ENCODE results near the gene AOPEP.

The AOPEP gene

DNA sequence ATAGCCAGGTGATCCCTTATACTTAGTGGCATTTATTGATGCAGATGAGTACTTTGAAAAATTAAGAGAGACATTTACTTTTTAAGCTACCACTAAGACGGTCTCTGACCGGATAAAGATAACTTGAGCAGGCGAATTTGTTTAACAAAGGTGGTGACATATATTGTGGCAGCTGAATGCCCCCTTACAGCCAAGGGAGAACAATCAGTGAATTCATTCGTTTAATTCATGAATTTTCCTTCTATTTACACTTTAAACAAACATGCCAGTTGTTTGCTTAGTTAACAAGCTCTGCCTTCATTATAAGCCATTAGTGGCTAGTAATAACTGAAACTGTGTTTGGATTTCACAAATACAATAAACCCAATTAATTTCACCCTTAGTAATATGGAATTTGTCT lies 187.1 kb downstream of the AOPEP start:
- DNase-seq (ENCODE audit: low read depth, low spot score), result no peak

DNA sequence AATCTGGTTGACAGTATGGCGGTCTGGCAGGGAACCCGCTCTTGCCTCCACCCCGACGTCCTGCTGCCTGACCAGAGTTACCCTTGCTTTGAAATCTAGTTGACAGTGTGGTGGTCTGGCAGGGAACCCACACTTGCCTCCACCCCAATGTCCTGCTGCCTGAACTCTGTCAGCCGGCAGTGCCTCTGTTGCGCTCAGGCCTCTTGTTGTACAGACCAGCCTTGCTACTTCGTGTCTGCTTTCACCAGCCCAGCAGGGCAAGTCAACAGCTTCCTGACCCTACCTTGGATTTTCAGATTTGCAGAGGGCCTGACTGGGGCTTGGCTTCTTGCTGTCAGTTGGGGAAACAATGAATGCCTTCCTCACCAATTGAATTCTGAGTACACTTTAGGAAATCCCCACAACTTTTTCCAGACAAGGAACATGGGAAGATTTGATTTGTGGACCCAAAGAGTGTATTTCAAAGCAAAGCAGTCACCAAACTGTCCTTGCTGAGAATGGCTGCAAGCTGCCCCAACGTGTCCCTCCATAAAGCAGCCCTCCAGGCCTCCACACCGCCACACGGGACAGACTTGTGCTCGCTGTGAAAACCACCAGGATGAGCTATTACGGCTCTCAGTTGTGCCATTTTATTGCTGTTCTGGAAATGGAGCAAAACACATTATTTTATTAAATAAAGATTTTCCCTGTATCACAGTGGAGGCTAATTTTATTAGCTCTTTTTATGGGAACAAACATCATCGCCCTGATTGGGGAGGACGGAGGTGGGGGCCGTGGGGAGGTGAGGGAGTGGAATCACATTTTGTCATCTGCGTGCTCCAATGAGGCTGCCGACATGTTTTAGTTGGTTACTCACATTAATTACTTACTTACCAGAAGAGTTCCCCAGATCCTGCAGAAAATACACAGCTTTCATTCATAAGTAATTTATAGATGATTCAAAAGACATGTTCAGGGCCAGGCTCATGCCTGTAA lies 189.3 kb downstream of the AOPEP start:
- peak; percentile 29 for DNase-seq (ENCODE audit: low read depth, low spot score)

DNA sequence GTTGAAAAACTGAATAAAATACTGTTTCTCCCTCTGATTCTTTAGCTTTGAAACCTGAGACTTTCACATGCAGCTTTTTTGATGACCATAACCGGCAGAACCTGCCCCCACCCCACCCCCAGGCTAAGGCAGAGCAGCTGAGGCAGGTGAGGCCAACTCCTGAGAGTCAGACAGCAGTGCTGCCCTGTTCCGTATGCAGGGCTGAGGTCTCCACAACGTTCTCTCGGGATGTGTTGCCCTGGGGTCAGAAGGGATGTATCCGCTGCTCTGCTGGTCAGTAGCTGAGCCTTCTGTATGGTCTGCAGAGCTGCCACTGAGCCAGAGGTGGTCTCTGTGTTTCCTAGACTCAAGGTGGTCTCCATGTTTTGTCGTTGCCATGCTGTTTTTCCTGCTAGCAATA lies 190.5 kb downstream of the AOPEP start:
- peak; percentile 89 for DNase-seq (ENCODE audit: low read depth, low spot score)

DNA sequence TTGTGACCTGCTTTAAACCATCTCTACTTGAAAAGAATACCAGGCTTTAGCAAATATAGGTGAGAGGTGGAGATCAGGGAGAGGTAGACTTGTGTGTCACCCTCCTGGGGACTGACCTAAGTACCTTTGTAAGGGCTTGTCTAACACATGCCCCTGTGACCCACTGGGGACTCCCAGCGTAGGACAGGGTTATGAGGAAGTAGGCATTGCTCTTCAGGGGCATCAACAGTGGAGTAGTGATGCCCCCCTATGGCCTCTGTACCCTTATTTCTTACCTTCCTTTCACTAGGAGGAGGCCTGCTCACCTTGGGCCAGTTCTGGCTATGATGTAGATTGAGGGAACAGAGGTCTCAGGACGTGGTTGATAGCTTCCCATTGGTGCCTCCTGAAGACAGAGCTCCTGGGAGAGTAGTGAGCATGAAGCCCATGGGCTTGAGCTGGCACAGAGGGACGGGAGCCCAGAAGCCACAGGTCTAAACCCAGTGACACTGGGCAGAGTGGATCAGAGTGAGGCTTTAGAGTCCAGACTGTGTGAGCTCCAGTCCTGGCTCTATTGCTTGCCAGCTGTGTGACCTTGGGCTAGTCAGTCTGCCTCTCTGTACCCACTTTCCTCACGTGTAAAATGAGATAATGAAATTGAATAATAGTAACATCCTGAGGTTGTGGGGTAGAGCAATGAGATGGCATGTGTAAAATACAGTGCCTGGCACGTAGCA lies 191.7 kb downstream of the AOPEP start:
- no peak for DNase-seq (ENCODE audit: low read depth, low spot score)

DNA sequence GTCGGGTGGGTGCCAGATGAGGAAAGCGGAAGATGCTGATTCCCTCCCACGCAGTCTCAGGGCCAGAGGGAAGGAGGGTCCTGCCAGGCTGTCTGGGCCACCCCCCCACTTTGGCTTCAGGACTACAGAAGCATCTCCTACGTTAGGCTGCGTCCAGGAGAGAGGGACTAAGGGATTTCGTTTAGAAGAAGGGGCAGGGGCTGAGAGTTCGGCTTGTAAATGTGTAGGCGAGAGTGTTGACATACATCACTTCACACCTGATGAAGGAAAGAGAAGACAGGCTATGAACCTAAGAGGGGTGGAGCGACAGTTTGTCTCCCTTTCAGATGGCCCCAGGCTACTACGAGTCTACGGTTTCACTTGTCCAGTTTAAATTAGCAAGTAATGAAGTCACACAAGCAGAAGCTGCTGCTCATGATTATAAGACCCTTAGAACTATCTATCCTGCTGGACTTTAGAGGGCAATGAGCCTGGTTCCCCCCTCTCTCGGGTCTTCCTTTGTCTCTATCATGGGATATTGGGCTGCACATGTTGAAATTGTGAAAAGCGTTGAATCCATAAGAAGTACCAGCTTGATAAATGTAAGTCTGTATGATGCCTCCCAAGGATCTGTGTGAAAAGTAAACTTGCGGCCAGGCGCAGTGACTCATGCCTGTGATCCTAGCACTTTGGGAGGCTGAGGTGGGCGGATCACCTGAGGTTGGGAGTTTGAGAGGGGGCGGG lies 193.0 kb downstream of the AOPEP start:
- DNase-seq (ENCODE audit: low read depth, low spot score), result peak; percentile 83

DNA sequence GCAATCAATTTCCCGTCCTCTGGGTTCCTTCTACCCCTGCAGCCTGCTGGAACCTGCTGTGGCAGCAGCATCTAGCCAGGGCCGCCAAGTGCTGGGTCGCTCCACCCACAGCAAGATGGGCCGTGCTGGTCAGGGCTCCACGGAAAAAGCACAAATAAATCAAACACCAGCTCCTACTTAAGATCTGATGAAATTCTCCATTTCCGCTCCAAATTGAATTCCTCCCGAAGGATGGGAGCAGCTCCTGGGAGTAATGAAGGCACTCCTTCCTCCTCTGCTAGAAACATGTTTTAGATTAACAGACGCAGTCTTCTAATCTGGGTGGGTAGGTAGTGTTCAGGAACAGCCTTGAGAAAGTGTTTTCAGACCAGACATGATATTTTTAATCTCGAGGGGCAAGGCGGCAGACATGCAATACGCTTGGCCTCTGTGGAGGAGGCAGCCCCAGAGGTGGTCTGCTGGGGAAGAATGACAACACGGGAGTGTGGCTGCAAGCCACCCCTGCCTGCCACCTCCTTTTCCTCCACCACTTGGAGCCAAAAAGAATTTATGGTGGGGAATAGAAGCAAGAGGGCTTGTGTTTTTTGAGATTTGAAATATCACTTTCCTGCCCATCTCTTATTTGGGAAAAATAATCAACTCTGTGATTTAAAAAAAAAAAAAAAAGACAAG lies 194.1 kb downstream of the AOPEP start:
- peak; percentile 63 for DNase-seq (ENCODE audit: low read depth, low spot score)

DNA sequence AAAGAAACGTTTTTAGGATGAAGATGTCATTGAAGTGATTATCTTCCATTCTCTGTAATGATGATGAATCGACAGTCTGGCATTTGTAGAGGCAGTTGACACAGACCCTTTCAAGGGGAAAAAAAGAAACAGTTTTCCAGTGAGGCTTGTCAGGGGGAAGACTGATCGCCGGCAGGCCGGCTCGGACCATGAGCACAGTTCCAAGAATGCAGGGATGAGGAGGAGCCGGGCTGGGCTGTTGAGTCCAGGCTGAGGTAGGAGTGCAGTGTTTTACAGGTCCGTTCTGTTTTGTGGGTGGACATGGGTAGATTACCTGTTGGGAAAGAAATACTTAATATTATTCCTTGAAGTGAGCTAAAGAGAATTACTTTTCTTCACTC lies 194.6 kb downstream of the AOPEP start:
- DNase-seq (ENCODE audit: low read depth, low spot score), result peak; percentile 87

DNA sequence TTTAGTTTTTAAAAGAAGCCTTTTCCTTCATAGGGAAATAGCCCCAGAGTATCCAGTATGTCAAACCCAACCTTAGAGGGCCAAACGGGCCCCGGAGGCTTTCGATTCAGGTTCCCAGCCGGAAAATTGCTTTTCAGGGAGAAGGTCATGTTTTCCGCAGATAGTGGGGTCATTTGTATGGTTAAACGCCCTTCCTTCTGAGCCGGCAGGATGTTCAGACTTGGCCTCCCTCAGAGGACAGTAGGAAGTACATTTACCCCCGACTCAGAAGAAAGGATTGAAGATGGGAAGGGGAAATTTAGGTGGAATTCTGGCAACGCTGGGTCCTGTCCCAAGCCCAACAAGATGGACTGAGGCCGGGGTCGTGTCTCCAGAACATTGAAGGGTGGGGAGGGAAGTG lies 195.2 kb downstream of the AOPEP start:
- peak; percentile 36 for DNase-seq (ENCODE audit: low read depth, low spot score)

DNA sequence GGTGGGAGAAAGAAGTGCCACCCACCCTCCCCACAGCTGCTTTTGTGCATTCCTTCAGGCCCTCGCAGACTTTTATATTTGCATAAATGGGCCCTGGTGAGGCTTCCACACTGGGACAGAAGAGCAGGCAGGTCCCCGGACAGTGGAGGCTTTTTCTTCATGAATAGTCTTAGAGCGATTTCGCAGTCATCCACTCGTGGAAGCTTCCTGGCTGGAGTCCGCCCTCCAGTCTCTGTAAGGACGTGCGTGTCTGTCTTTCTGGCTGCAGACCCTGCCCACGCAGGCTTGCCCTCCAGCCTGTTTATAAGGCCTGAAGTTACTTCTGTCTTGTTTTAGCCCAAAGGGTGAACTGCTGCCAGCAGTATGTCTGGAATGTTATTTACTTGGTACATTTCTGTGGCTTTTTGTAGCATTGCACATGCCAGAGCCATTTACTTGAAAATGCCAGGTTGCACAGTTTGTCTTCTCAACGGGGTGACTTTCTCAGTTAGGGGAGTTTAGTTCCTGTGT lies 195.7 kb downstream of the AOPEP start:
- DNase-seq (ENCODE audit: low read depth, low spot score), result peak; percentile 58

DNA sequence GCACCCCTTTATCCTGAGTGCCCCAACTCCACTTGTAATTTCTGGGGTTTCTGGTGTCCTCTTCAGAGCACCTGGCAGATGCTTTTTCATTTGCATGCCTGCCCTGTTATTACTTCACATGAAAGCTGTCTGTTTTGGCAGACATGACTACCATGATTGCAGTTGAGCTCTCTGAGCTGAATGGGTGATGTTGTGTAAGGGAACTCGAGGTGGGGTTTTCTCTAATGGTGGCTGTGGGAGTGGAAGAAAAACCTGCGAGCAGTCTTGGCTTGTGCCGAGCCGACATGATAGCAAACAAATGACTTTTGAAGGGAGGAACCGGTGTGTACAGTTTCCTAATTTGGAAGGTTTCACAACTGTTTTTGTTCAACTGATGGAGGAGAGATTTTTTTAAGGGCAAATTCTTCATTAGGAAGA lies 196.2 kb downstream of the AOPEP start:
- no peak for DNase-seq (ENCODE audit: low read depth, low spot score)

DNA sequence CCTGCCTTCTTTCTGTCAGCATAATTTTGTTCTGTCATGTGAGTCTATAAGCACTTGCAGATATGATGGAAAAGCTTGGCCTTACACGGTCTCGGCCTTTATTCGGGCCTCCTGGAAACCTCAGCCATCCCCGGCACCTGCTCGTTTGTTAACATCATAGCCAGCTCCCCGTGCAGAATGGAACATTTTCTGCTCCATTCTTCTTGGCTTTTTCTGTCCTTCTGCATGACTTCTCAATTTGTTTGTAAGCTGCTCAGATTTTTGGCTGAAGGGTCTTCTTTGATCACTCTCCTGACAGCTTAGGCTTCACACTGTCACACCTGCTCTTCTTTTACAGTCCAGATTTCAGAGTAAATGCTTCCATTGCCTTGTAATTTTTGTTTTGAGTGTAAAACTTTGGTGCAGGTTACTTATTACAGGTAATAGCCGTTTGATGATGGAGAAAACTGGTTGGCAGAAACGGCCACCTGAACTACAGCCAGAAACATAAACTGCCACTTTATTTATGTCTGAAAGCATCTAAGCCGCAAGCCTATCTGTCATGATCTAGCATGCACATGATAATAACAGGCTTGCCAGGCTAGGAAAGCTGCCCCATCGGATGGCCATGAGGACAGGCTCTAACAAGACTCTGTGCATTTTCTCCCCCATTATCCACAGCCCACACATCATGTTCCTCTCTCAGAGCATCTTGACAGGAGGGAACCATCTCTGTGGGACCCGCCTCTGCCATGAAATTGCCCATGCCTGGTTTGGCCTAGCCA lies 197.0 kb downstream of the AOPEP start:
- DNase-seq (ENCODE audit: low read depth, low spot score), result no peak

DNA sequence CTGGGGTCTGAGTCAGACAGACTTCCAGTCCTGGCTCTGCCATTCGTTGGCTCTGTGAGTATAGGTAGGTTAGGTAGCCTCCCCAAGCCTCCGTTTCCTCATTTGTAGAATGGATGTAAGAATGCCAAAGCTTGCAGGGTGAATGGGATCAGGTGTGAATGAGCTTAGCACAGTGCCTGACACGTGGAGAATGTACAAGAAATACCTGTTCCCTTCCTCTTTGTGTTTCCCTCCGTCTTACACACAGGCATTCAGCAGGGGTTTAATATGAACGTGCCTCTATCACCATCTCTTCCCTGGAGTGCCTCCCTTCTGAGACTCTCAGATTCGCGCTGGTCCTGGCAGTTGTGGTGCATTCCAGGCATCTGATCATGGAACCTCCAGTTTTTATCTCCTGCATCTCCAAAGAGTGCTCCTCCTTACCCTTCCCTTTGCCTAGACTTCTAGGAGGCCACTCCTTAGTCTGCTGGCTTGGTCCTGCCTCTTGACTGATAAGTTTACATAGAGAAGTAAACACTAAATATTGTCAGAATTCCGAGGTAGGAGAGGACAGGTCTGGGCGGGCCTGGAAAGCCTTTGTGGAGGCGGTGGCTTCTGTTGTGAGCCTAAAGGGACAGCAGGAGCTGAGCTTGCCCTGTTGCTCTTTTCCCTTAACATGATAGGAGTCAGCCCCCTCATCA lies 199.4 kb downstream of the AOPEP start:
- no peak for DNase-seq (ENCODE audit: low read depth, low spot score)

DNA sequence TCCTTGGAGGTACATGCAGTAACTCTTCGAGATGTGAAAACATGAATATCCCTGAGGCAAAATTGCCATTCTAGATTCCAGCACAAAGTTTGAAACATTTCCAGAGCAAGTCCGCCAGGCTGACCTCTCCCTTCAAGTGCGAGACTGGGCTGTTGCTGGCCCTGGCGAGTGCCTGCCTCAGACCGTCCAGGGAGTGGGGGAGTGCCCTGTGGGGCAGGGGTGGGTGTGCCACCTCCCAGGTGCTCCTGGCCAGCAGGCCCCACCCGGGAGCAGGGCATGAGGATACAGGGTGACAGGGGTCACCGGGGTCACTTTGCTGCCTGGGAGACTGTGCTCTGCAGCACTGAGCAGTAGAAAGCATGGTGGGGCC lies 199.9 kb downstream of the AOPEP start:
- no peak for DNase-seq (ENCODE audit: low read depth, low spot score)

DNA sequence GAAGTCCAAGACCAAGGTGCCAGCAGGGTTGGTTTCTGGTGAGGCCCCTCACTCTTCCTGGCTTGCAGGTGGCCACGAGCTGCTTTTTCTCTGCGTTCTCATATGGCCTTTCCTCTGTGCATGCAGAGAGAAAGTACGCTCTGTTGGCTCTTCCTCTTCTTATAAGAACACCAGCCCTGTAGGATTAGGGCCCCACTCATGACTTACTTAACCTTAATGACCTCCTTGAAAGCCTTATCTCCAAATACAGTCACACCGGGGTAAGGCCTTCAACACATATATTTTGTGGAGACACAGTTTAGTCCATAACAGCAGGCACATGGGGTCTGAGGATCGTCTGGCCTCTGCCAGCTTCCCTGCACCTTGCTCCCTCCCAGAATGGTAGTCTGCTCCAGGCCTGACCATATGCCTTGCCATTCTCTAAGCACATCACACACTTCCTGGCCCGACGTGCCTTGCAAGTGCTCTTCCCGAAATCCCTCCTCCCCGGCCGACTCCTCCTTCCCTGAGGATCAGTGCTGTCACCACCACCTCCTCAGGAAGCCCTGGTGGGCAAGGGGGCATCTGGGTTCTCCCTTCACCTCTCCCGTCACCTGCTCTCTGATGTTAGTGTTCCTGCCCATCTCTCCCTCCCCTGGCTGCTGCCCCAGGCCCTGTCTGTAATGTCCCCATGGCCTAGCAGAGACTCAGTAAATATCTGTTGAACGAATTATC lies 200.7 kb downstream of the AOPEP start:
- DNase-seq (ENCODE audit: low read depth, low spot score), result no peak

DNA sequence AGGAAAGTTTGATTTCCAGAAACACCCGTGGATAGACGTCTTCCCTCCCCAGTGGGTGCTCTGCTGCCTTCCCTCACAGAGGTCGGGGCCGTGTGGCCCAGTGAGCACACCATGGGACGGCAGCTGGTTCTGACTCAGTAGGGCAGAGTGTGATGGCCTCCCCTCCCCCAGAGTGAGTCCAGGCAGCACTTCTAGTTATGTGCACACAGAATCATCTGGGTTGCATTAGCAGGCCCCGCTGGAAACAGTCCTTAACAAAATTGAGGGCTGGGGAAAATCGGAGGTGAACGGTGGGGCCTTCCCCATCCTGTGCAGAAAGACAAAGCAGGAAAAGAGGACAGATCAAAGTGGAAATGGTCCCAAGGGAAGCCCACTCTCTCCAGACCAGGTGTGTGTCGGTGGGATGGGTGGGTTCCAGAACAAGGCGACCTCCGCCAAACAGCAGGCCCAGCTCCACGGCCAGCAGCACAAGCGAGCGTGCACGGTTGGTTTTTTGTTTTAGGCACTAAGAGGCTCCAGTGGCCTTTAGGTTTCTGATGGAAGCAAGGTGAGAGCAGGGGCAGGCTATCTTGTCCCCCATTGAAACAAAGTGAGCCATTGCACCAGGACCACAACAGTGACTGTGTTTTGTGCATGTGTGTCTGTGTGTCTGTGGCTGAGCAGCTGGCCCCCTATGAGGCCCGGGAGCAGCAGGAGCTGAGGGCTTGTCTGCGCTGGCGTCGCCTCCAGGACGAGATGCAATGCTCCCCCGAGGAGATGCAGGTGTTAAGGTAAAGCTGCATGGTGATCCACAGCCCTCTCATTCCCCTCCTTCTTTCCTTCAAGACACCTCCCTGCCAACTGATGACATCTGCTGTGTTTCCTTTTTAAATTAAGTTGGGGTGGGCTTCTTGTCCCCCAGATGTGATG lies 201.5 kb downstream of the AOPEP start:
- DNase-seq (ENCODE audit: low read depth, low spot score), result no peak

DNA sequence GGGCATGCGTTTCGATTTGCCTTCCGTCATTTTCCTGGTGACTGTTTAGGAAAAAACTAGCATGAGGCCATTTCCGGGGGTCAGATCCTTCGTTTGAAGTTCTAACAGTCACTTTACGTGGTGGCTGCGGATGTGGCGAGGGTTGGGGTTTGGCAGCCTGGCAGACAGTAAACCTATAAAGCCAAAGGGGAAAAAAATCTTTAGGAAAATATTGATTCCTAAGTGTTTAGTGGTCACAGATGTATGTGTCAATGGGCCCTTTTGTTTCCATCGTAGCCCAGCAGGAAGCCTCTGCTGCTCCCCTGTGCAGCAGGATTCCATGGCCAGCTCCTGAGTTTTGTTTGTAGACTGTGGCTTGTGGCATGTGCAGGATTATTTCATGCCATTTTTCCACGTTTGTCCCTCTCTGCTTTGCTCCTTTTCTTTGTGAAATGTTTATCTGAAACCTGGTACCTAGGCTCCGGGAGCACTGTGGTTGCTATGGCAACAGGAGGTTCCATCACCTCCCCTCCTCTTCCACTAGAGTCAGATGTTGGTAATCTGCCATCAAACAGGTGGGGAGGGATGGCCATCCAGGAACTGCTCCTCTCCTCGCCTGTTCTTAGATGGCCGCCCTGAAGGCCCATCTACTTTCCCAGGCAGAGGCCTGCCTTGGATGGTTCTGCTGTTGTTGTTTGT lies 202.3 kb downstream of the AOPEP start:
- no peak for DNase-seq (ENCODE audit: low read depth, low spot score)

DNA sequence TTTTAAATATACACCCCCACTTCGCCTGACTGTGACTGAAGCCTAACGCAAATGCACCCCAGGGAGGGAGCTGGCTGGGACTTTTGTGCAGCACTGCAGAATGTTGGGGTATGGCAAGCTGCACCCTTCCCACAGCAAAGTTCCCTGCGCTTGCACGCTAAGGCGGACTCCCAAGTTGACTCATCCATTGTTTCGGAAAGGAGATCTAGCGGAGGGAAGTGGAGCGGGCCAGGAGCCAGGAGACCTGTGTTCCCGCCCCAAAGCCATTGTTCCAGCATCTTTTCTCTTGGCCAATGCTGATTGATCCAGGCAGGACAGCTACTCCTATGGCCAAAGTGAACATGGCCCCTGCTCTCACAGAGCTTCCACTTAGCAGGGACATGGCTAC lies 202.9 kb downstream of the AOPEP start:
- no peak for DNase-seq (ENCODE audit: low read depth, low spot score)
